IgD-negative memory B cell (primary cell): Measurements from ENCODE around the gene HTR7. TPM values are rescaled to one million over a fixed set of nuclear protein-coding genes. Genes with fewer than 3 reads are reported as not detected.
"Not testable (repeated sequence)": the region's sequence is repeated elsewhere in the genome, so short reads cannot be mapped to it uniquely, and the experiment has no call there.

ENCODE experiments used
- H3K27ac Mint-ChIP-seq, 3 donors: one replicate each; pipeline ENCODE4 v1.8.0; 2020 to 2022; ENCODE audit warnings: mild to moderate bottlenecking in 3 of 3, mixed read lengths in 3 of 3, moderate library complexity in 1 of 3
- H3K27me3 Mint-ChIP-seq: one replicate; pipeline ENCODE4 v1.8.0; 2021; ENCODE audit warnings: mixed read lengths
- H3K36me3 Mint-ChIP-seq: one replicate; pipeline ENCODE4 v1.8.0; 2020; ENCODE audit warnings: mild to moderate bottlenecking, mixed read lengths
- H3K4me1 Mint-ChIP-seq, 3 donors: one replicate each; pipeline ENCODE4 v1.8.0; 2020 to 2022; ENCODE audit warnings: mixed read lengths in 3 of 3, mild to moderate bottlenecking in 1 of 3
- H3K4me3 Mint-ChIP-seq, 4 donors: one replicate each; pipeline ENCODE4 v1.8.0; 2020 to 2022; ENCODE audit warnings: mild to moderate bottlenecking in 4 of 4, mixed read lengths in 4 of 4, moderate library complexity in 3 of 4
- H3K9me3 Mint-ChIP-seq, 3 donors: one replicate each; pipeline ENCODE4 v1.8.0; 2020 to 2021; ENCODE audit warnings: mixed read lengths in 3 of 3, mild to moderate bottlenecking in 1 of 3
- polyA plus RNA-seq: library from polyadenylated mRNA; unstranded; fragments of 300-500 nt; fragmentation: Illumina TruSeq; gene quantifications from one replicate; pipeline ENCODE4 v1.2.3, GENCODE V29; 2021

The HTR7 gene
- polyA plus RNA-seq, 1 donor from 2014 or later = not detected

GRCh38 chr10:90846746-90847145 is 11.1 kb downstream of the HTR7 start:
- H3K36me3 Mint-ChIP-seq = no peaks in the 10 kb centered on the region
- peaks cover 11% of the 10 kb centered on the region for H3K27me3 Mint-ChIP-seq
- peaks cover 1 to 6% (median 4%) of the 10 kb centered on the region in 3 donors for H3K4me1 Mint-ChIP-seq
- H3K4me3 Mint-ChIP-seq = no peak overlapping the region
- no peak overlapping the region for H3K27ac Mint-ChIP-seq
- peaks cover 6 to 13% (median 11%) of the 10 kb centered on the region in 3 donors for H3K9me3 Mint-ChIP-seq

DNA sequence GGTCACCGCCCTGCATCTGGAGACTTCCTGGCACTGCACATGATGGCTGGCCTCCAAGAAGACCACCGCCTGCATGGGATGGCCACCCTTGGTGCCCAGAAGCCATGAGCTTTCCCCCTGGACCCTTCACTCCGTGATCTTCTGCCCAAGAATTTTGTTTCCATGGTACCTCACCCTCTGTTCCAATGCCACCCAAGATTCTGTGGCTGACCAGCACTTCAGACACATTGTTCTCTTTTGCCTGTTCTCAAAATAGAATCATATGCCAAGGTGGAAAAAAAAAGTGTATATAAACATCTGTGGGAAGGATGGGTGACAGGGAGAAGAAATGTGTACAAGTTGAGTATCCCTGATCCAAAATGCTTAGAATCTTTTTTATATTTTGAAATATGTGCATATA is 12.1 kb downstream of the HTR7 start:
- Mint-ChIP-seq H3K4me1 (peaks cover 1 to 6% (median 4%) of the 10 kb centered on the region in 3 donors), H3K27ac (no peak overlapping the region), H3K36me3 (no peaks in the 10 kb centered on the region), H3K27me3 (peaks cover 11% of the 10 kb centered on the region), H3K4me3 (no peak overlapping the region), H3K9me3 (peaks cover 2 to 6% (median 5%) of the 10 kb centered on the region in 3 donors)

DNA sequence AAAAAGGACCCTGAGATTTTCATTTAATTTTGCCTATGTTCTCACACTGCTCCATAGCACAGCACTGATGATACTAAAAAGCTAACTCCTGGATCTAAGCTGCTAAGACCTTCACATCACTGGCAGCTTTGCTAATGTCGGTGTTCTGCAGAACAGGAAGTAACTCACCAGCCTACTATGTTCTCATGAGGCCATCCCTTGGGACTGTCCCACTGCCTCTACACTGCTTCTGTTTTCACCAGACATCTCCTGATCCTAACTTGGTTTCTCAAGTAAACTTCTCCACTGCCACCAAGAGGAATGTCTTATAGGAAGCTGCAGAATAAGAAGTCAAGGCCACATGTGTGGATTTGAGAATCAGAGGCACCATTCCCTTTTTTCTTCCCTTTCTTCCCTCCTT is 15.1 kb downstream of the HTR7 start:
- no peak overlapping the region for H3K4me3 Mint-ChIP-seq
- no peak overlapping the region for H3K27ac Mint-ChIP-seq
- H3K36me3 Mint-ChIP-seq = no peaks in the 10 kb centered on the region
- peaks cover 1 to 6% (median 4%) of the 10 kb centered on the region in 3 donors for H3K4me1 Mint-ChIP-seq
- peaks cover 14% of the 10 kb centered on the region for H3K27me3 Mint-ChIP-seq
- no peaks in the 10 kb centered on the region for H3K9me3 Mint-ChIP-seq

DNA sequence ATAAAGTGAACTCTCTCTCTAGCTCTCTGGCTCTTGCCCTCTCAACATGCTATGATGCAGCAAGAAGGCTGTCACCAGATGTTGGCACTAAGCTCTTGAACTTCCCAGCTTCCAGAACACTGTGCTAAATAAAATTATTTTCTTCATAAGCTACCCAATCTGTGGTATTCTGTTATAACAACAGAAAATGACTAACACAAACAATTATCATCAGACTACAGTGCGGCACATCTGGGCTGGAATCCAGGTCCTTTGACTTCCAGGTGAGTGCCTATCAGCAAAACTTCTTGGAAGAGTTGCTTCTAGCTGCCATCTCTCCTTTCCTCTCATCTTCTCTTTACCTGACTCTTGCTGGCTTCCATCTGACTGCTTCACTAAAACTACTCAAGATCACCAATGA is 20.4 kb downstream of the HTR7 start:
- no peak overlapping the region for H3K27ac Mint-ChIP-seq
- no peaks in the 10 kb centered on the region for H3K4me1 Mint-ChIP-seq

GRCh38 chr10:90834326-90834725 is 23.5 kb downstream of the HTR7 start:
- peaks cover 6% of the 10 kb centered on the region for H3K27me3 Mint-ChIP-seq
- peaks cover 0 to 4% (median 2%) of the 10 kb centered on the region in 3 donors for H3K9me3 Mint-ChIP-seq
- H3K27ac Mint-ChIP-seq = no peak overlapping the region
- H3K4me1 Mint-ChIP-seq = no peaks in the 10 kb centered on the region
- H3K36me3 Mint-ChIP-seq = no peaks in the 10 kb centered on the region
- peak overlapping the region in 1 of 4 donors; percentile 52 for H3K4me3 Mint-ChIP-seq

More for the DNA sequence above, 20.4 kb downstream of the HTR7 start:
- Mint-ChIP-seq H3K9me3 (no peaks in the 10 kb centered on the region), H3K4me3 (no peak overlapping the region), H3K36me3 (no peaks in the 10 kb centered on the region), H3K27me3 (peaks cover 6% of the 10 kb centered on the region)

- peaks cover 0 to 4% (median 2%) of the 10 kb centered on the region in 3 donors for H3K9me3 Mint-ChIP-seq
- no peaks in the 10 kb centered on the region for H3K4me1 Mint-ChIP-seq
- H3K4me3 Mint-ChIP-seq = no peak overlapping the region
- peaks cover 4% of the 10 kb centered on the region for H3K27me3 Mint-ChIP-seq
- no peaks in the 10 kb centered on the region for H3K36me3 Mint-ChIP-seq
- no peak overlapping the region for H3K27ac Mint-ChIP-seq
These were observed 25.7 kb downstream of the HTR7 start for GRCh38 chr10:90832111-90832510.

DNA sequence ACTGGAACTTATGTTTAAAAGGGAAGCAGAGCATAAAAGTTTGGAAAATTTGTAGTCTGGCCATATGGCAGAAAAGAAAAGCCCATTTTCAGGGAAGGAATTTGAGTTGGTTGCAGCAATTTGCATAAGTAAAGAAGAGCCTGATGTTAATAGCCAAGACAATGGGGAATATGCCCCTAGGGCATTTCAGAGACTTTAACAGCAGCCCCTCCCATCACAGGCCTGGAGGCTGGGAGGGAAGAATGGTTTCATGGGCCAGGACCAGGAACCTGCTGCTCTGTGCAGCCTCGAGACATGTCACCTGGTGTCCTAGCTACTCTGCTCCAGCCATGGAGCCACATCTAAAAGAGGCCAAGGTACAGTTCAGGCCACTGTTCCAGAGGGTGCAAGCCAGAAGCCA is 35.3 kb downstream of the HTR7 start:
- Mint-ChIP-seq H3K36me3 (peaks cover 1% of the 10 kb centered on the region), H3K4me3 (no peak overlapping the region), H3K27me3 (peaks cover 3% of the 10 kb centered on the region), H3K4me1 (no peaks in the 10 kb centered on the region), H3K27ac (no peak overlapping the region), H3K9me3 (peaks cover 3 to 19% (median 10%) of the 10 kb centered on the region in 3 donors)

DNA sequence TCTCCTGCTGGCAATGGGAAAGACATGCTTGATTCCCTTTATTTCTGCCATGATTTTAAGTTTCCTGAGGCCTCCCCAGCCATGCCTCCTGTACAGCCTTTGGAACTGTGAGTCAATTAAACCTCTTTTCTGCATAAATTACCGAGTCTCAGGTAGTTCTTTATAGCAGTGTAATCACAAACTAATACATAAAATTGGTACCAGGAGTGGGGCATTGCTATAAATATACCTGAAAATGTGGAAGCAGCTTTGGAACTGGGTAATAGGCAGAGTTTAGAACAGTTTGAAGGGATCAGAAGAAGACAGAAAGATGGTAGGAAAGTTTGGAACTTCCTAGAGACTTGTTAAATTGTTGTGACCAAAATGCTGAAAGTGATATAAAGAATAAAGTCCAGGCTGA is 36.0 kb downstream of the HTR7 start:
- H3K27me3 Mint-ChIP-seq, H3K4me1 Mint-ChIP-seq, H3K36me3 Mint-ChIP-seq, H3K4me3 Mint-ChIP-seq, H3K27ac Mint-ChIP-seq: not testable (repeated sequence)
- H3K9me3 Mint-ChIP-seq = peaks cover 3 to 18% (median 10%) of the 10 kb centered on the region in 3 donors

GRCh38 chr10:90819911-90820310 is 37.9 kb downstream of the HTR7 start:
- peaks cover 1% of the 10 kb centered on the region for H3K36me3 Mint-ChIP-seq
- H3K9me3 Mint-ChIP-seq = peaks cover 3 to 11% (median 10%) of the 10 kb centered on the region in 3 donors
- H3K4me1 Mint-ChIP-seq = peaks cover 0 to 2% (median 0%) of the 10 kb centered on the region in 3 donors
- no peak overlapping the region for H3K27ac Mint-ChIP-seq
- H3K27me3 Mint-ChIP-seq = peaks cover 2% of the 10 kb centered on the region
- H3K4me3 Mint-ChIP-seq = no peak overlapping the region

- Mint-ChIP-seq H3K27ac (no peak overlapping the region), H3K4me1 (peaks cover 0 to 2% (median 0%) of the 10 kb centered on the region in 3 donors), H3K36me3 (peaks cover under 1% of the 10 kb centered on the region), H3K4me3 (no peak overlapping the region), H3K9me3 (peaks cover 3 to 10% (median 10%) of the 10 kb centered on the region in 3 donors), H3K27me3 (peaks cover 2% of the 10 kb centered on the region)
These were observed 39.1 kb downstream of the HTR7 start for GRCh38 chr10:90818736-90819135.

GRCh38 chr10:90817128-90817889 is 40.5 kb downstream of the HTR7 start:
- Mint-ChIP-seq H3K9me3 (peaks cover 2 to 9% (median 7%) of the 10 kb centered on the region in 3 donors), H3K4me3 (no peak overlapping the region), H3K27ac (no peak overlapping the region), H3K27me3 (peaks cover 4% of the 10 kb centered on the region), H3K36me3 (no peaks in the 10 kb centered on the region), H3K4me1 (peaks cover 0 to 2% (median 0%) of the 10 kb centered on the region in 3 donors)

- Mint-ChIP-seq H3K9me3 (peaks cover 0 to under 1% (median 0%) of the 10 kb centered on the region in 3 donors), H3K4me1 (peaks cover 0 to 2% (median 0%) of the 10 kb centered on the region in 3 donors), H3K36me3 (no peaks in the 10 kb centered on the region), H3K27ac (no peak overlapping the region), H3K27me3 (peaks cover 3% of the 10 kb centered on the region), H3K4me3 (no peak overlapping the region)
These were observed 41.4 kb downstream of the HTR7 start for GRCh38 chr10:90816466-90816865.

DNA sequence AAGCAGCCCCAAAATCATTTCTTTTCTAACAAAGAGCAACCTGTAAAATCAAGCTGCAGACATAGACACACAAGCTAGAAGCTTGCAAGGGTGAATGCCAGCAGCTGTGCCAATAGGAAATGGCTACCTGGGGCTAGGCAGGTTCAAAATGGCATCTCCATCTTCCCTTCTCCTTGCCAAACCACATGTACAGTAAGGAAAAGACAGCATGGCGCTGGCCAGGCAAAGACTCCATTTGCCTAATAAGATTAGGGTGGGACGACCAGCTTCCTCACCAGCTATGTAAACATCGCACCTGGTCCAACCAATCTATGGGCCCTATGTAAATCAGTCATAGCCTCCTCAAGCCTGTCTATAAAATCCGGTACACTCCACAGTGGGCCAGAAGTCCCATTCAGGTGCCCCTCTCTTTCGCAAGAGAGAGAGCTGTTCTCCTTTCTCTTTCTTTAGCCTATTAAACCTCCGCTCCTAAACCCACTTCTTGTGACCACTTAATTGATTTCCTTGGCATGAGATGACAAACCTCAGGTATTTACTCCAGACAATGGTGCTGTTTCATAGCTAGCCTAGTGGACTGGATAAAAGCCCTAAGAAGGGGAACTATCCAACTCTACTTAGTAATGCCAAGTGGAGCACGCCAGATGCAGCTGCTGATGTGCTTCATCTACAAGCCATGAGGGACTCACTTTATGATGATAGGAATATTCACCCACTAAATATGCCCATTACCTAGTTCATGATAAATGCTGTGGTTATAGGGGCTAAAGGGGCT is 44.1 kb downstream of the HTR7 start:
- peak overlapping the region in 1 of 3 donors; percentile 87 for H3K27ac Mint-ChIP-seq
- peaks cover 0 to 2% (median 0%) of the 10 kb centered on the region in 3 donors for H3K4me1 Mint-ChIP-seq
- no peaks in the 10 kb centered on the region for H3K36me3 Mint-ChIP-seq
- H3K4me3 Mint-ChIP-seq = no peak overlapping the region
- H3K9me3 Mint-ChIP-seq = no peaks in the 10 kb centered on the region
- peaks cover 3% of the 10 kb centered on the region for H3K27me3 Mint-ChIP-seq

DNA sequence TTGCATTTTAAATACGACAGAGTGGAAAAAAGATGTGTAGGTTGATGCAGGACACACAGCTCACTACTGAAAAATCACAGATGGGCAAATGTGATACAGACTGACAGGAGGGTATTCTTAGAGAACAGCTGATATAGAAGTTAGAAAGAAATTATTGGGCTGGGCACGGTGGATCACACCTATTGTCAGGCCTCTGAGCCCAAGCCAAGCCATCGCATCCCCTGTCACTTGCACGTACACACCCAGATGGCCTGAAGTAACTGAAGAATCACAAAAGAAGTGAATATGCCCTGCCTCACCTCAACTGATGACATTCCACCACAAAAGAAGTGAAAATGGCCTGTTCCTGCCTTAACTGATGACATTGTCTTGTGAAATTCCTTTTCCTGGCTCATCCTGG is 50.7 kb downstream of the HTR7 start:
- H3K36me3 Mint-ChIP-seq, H3K4me3 Mint-ChIP-seq, H3K27ac Mint-ChIP-seq, H3K4me1 Mint-ChIP-seq, H3K9me3 Mint-ChIP-seq, H3K27me3 Mint-ChIP-seq: not testable (repeated sequence)

GRCh38 chr10:90806677-90807076 is 51.2 kb downstream of the HTR7 start:
- H3K9me3 Mint-ChIP-seq = peaks cover 0 to 1% (median 0%) of the 10 kb centered on the region in 3 donors
- no peaks in the 10 kb centered on the region for H3K4me1 Mint-ChIP-seq
- H3K27ac Mint-ChIP-seq = no peak overlapping the region
- H3K27me3 Mint-ChIP-seq = peaks cover 6% of the 10 kb centered on the region
- no peaks in the 10 kb centered on the region for H3K36me3 Mint-ChIP-seq
- no peak overlapping the region for H3K4me3 Mint-ChIP-seq
